HPDE6-E6E7 (cell line): ENCODE data around the gene ETV2.
"Not testable (repeated sequence)": the region's sequence is repeated elsewhere in the genome, so short reads cannot be mapped to it uniquely, and the experiment has no call there.

Experiments used
- DNase-seq: peaks from one replicate; pipeline ENCODE4 v3.0.0; 2011; ENCODE audit warnings: missing footprints; ENCODE audit errors: extremely low spot score

Gene ETV2

DNA sequence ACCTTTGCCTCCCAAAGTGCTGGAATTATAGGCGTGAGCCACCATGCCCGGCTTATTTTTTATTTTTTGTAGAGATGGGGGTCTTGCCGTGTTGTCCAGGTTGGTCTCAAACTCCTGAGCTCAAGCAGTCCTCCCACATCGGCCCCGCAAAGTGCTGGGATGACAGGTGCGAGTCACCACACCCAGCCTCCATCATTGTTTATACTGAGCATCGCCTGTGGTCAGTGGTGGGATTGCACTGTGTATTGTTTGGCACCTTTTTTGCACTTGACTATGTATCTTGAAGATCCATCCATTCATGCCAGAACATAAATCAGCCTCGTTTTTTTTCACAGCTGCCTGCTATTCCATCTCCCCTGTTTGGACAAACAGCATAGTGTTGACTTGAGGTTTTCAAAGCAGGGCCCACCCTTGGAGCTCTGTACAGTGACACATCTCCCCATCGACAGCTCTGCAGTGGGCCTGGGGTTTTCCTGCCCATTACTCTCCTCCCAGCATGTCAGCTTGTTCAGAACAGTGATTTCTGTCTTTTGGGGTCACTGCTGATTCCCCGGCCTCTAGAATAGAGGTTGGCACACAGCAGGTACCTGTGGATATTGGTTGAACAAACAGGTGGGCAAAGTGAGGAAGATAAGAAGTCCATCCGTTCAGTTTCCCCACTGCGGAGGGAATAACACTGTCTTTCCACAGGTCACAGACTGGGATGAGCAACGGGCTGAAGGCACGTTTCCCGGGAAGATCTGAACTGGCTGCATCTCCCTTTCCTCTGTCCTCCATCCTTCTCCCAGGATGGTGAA is 16.6 kb downstream of the ETV2 start:
- no peak for DNase-seq

GRCh38 chr19:35661995-35662340 is 20.4 kb downstream of the ETV2 start:
- DNase-seq, result no peak

DNA sequence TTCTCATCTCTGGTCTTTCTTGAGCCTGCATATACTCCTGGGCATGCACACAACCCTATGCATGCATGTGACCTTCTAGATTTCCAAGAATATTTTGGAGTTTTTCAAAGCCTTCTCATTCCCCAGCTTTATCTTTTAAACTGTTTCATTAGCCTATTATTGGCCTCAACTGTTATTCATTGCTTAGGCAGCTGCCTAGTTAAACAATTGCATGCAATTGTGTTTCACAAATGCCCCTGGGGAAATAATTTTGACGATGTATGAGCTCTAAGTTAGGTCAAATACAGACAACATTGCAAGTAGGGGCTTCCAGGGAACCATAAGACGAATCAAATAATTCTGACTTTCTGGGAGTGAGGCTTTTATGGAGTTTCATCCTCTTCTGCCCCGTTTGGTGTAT is 22.4 kb downstream of the ETV2 start:
- DNase-seq, result no peak

- no peak for DNase-seq
These were observed 23.6 kb downstream of the ETV2 start for GRCh38 chr19:35665157-35665556.

GRCh38 chr19:35665604-35666003 is 24.1 kb downstream of the ETV2 start:
- no peak for DNase-seq

GRCh38 chr19:35666251-35666913 is 24.8 kb downstream of the ETV2 start, which contains the start of gene UPK1A:
Gene UPK1A (plus strand): TSS chr19:35666517. CDS start chr19:35666813, 296 bp downstream.
- DNase-seq, result no peak

GRCh38 chr19:35669566-35669965 is 28.0 kb downstream of the ETV2 start:
- no peak for DNase-seq

DNA sequence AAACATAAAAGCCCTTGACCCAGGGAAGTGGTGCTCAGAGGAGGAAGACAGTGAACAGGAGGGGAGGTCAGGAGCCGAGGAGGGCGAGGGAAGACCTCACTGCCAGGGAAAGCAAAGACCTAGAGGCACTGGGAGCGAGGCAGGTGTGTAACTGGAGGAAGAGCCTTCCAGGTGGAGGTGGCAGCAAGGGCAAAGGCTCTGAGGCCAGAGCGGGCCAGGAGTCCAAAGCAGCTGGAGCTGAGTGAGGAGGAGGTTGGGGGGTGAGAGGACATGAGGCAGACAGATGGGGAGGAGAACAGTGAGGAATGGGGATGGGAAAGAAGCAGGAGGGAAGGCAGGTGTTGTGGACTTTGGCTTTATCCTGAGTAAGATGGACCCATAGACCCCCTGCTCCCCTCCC is 28.4 kb downstream of the ETV2 start:
- no peak for DNase-seq

DNA sequence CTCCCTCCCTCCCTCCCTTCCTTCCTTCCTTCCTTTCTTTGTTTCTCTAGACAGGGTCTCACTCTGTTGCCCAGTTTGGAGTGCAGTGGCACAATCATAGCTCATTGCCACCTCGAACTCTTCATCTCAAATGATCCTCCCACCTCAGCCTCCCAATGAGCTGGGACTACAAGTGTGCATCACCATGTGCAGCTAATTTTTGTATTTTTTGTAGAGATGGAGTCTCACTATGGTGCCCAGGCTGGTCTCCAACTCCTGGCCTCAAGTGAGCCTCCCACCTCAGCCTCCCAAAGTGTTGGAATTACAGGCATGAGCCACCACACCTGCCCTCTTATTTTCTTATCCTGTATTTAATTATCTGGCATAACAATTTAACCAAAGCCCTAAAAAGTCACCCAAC is 29.1 kb downstream of the ETV2 start:
- no peak for DNase-seq

- no peak for DNase-seq
These were observed 30.3 kb downstream of the ETV2 start for GRCh38 chr19:35671818-35672217.

- peak; percentile 29 for DNase-seq
These were observed 31.7 kb downstream of the ETV2 start for GRCh38 chr19:35673121-35673804.

GRCh38 chr19:35675589-35676140 is 34.1 kb downstream of the ETV2 start:
- DNase-seq, result no peak

DNA sequence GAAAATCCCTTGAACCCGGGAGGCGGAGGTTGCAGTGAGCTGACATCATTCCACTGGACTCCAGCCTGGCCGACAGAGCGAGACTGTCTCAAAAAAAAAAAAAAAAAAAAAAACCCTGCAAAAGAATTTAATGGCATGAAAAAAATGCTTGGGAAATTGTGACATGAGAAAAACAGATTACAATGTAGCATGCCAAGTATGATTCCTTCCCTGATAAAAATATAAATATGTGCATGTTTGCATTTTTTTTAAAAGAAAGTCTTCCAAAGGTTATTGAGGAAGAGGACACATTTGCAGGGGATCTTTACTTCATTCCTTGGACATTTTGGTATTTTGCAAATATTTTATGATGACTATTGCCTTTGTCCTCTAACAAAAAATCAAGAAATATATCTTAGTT is 48.3 kb downstream of the ETV2 start:
- DNase-seq, result no peak

DNA sequence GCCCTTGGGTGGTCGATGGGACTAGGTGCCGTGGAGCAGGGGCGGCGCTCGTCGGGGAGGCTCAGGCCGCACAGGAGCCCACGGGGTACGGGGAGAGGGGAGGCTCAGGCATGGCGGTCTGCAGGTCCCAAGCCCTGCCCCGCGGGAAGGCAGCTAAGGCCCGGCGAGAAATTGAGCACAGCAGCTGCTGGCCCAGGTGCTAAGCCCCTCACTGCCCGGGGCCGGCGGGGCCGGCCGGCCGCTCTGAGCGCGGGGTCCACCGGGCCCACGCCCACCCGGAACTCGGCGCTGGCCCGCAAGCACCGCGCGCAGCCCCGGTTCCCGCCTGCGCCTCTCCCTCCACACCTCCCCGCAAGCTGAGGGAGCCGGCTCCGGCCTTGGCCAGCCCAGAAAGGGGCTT is 49.6 kb downstream of the ETV2 start:
- DNase-seq, result not testable (repeated sequence)

- DNase-seq, result no peak
These were observed 50.5 kb downstream of the ETV2 start for GRCh38 chr19:35692010-35692409.

DNA sequence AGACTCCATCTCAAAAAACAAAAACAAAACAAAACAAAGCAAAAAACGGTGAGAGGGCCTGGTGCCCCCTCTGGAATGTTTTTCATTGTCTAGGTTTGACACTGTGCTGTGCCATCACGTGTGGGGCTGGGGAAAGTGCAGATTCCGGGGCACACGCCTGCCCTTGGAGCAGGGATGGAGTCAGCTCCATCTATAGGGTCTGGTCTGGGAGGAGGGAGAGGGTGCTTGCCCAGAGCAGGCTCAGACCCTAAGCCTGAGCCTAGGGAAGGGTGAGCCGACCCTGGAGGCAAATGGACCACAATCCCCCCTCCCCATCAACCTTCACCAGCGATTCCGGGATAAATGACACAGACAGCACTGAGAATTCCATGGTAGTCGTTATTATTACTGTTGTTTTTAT is 51.9 kb downstream of the ETV2 start:
- DNase-seq, result no peak

- DNase-seq, result peak; percentile 90
These were observed 52.5 kb downstream of the ETV2 start for GRCh38 chr19:35693835-35694599.
